Fibroblast of skin of right quadriceps (primary cell): ENCODE results near the gene ULK4.
"Not testable (repeated sequence)": the region's sequence is repeated elsewhere in the genome, so short reads cannot be mapped to it uniquely, and the experiment has no call there.

Experiments used
- DNase-seq: peaks from one replicate; pipeline ENCODE4 v3.0.0-alpha.2; 2013

ULK4 gene

DNA sequence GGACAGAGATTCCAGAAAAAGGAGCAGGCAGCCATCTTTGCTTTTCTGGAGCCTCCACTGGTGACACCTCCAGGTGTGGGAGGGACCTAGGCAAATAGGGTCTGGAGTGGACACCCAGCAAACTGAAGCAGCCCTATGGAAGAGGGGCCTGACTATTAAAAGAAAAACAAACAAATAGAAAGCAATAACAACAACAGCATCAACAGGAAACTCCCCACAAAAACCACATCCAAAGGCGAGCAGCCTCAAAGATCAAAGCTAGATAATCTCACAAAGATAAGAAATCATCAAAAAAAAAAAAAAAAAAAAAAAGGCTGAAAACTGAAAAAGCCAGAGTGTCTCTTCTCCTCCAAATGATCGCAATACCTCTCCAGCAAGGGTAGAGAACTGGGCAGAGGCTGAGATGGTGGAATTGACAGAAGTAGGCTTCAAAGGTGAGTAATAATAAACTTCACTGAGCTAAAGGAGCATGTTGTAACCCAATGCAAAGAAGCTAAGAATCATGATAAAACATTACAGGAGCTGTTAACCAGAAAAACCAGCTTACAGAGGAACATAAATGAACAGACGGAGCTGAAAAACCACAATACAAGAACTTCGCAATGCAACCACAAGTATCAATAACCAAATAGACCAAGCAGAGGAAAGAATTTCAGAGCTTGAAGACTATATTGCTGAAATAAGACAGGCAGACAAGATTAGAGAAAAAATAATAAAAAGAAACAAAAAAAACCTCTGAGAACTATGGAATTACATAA, 537.2 kb downstream of the ULK4 start:
- no peak for DNase-seq

- no peak for DNase-seq
These were observed 542.1 kb downstream of the ULK4 start for GRCh38 chr3:41419809-41420208.

GRCh38 chr3:41418961-41419691, 542.8 kb downstream of the ULK4 start:
- peak; percentile 46 for DNase-seq

DNA sequence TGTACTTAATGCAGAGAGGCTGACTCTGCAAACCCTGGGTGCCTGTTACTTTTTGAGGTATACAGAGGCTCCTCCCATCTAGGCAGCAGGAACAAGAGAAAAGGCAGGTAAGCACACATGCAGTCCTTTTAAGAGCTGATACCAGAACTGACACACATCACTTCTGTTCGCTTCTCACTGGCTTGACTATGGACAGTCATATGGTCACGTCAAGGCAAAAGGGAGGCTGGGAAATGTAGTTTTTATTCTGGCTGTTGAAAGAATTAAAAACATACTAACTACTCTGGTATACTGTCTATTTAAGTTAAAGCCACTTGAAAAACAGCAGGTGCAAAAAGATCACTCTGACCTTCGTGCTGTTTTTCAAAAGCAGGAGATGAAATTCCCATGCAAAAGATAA, 544.3 kb downstream of the ULK4 start:
- DNase-seq: no peak

DNA sequence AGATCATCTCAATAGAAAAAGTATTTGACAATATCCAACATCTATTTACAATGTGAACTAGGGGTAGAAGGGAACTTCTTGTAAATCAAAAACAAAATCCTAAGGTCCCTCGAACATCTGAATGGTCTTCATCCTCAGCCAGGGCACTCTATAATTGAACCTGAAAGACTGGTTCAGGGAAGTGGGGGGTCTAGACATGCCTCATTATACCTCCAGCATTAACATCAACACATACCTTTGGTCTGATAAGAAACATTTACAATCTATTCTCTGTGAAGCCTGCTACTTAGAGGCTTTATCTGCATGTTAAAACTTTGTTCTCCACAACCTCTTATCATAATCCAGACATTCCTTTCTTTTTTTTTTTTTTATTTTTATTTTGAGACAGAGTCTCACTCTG, 550.8 kb downstream of the ULK4 start:
- DNase-seq: no peak

- DNase-seq: peak; percentile 41
These were observed 556.4 kb downstream of the ULK4 start for GRCh38 chr3:41405466-41405865.

GRCh38 chr3:41404582-41404981, 557.3 kb downstream of the ULK4 start:
- no peak for DNase-seq

GRCh38 chr3:41394896-41395295, 567.0 kb downstream of the ULK4 start:
- DNase-seq: no peak

DNA sequence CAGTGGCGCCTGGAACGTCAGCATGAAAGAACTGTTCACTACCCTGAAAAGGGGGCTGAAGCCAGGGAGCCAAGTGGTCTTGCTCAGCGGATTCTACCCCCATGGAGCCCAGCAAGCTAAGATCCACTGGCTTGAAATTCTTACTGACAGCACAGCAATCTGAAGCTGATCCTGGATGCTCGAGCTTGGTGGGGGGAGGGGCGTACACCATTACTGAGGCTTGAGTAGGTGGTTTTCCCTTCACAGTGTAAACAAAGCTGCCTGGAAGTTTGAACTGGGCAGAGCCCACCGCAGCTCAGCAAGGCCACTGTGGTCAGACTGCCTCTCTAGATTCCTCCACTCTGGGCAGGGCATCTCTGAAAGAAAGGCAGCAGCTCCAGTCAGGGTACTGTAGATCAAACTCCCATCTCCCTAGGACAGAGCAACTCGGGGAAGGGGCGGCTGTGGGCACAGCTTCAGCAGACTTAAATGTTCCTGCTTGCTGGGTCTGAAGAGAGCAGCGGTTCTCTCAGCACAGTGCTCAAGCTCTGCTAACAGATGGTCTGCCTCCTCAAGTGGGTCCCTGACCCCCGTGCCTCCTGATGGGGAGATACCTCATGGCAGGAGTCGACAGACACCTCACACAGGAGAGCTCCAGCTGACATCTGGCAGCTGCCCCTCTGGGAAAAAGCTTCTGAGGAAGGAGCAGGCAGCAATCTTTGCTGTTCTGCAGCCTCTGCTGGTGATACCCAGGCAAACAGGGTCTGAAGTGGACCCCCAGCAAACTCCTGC, 591.0 kb downstream of the ULK4 start:
- DNase-seq: not testable (repeated sequence)

DNA sequence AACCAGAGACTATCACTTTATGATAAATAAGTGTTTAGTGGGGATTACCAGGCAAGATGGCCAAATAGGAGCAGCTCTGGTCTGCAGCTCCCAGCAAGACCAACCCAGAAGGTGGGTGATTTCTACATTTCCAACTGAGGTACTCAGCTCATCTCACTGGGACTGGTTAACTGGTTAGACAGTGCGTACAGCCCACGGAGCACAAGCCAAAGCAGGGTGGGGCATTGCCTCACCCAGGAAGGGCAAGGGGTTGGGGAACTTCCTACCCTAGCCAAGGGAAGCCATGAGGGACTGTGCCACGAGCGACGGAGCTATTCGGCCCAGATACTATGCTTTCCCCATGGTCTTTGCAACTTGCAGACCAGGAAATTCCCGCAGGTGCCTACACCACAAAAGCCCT, 591.6 kb downstream of the ULK4 start:
- DNase-seq: no peak

GRCh38 chr3:41369838-41370237, 592.1 kb downstream of the ULK4 start:
- peak; percentile 8 for DNase-seq

DNA sequence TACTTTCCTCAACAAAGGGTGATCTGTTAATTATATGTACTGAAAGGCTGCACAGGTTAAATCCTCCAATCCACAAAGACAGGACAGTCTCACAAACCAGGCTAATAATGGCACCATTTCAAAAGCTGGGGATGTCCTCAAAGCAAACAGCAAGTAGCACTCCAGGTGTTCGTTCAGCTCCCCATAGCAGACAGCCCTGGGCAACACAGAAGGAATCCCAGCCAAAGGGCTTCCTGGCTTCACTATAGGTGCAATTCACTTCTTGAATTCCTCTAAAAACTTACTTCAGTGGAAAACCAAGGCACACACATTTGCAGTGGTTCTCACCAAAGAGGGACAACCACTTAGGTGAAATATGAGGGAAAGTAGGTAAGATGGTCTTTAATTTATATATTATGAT, 595.9 kb downstream of the ULK4 start:
- no peak for DNase-seq

DNA sequence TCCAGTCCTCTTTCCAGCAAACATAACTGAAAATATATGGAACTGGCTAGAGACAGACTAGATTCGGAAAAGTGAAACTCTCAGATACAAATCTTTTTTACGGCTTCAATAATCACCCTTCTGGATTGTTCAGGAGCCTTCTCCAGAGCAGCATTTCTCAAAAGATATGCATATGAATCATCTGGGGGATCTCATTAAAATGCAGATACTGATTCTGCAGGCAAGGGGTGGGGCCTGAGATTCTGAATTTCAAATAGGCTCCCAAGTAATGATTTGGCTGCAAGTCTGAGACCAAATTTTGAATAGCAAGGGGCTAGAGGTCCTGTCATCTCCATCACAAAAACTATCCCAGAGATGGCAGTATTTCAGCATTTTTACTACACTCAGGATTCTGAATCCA, 597.2 kb downstream of the ULK4 start:
- peak; percentile 24 for DNase-seq

DNA sequence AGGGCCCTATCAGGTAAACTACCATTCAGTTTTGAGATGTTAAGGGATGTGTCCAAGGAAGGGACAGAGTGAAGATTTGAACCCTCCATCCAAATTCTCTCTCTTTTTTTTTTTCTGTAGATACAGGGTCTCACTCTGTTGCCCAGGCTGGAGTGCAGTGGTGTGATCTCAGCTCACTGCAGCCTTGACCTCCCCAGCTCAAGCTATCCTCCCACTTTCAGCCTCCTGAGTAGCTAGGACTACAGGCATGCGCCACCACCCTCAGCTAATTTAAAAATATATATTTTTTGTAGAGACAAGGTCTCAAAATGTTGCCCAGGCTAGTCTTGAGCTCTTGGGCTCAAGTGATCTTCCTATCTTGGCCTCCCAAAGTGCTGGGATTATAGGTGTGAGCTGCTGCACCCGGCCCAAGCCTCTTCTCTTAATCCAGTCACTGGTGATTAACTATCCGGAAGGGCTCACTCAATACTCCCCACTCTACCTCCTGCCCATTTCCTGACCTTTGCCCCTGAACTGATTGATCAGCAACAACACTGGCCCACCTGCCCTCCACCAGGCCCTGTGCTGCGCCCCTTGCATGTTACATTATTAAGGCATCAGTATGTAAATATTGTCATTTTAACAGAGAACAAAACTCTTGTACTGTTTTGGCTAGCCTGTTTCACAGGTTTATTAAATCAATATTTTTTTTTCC, 597.9 kb downstream of the ULK4 start:
- DNase-seq: no peak

DNA sequence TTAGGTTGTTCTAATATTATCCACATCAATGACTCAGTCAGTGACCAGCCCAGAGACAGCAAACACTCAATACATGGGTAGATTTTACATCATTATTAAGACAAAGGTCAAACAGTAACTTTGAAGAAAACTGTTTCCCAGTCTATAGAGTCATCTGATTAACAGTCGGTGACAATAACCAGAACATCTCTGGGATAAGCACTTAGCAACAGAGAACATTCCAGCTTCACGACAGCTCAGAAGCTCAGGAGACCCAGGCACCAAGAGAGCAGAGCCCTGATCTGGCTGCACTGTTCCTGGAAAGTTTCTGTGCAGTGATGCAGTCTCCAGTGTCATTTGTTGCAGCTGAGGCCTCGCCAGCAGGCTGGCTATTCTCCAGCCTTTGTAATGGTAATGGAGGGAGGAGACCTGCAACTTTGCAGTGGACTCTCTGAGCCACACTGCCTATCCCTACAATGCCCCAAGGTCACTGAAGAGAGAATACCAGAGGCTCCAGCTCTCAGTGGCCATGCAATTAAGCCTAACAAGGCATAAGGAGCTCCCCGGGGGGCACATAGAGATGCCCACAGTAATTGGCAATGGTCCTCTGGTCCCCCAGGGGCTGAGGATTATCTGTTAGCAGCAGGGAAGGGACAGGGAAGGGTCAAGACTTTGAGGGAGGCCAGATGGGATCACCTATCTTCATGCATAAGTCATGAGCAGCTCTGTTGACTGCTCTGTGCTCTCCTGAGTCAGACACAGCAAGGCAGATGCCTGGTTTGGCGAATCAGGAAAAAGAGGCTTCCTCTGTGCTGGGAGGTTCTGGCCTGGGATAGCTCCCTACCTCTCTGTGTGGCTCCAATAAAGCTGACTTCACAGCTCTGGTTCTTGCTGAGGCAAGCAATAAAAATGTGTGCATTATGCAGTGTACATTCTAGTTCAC, 599.0 kb downstream of the ULK4 start:
- DNase-seq: peak; percentile 9

DNA sequence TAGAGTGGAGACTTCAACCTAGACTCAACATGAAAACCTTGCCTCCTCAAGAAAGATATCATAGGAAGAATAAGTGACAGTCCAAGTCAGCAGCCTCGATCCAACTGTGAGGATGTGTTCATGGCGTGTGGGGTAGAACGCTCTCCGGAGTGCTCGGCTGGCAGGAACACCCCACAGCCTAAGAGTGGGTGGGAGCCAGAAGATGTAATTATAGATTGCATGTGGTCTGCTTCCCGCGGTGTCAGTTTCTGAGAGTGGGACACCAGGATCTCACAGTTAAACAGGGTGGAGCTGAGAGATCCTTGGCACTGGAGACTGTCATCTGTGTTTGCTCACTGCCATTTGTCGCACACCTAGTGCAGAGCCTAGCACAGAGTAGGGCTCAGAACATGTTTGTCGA, 604.6 kb downstream of the ULK4 start:
- no peak for DNase-seq

GRCh38 chr3:41356775-41357174, 605.1 kb downstream of the ULK4 start:
- no peak for DNase-seq

GRCh38 chr3:41352510-41352909, 609.4 kb downstream of the ULK4 start:
- DNase-seq: no peak

- DNase-seq: no peak
These were observed 611.5 kb downstream of the ULK4 start for GRCh38 chr3:41350441-41350840.

DNA sequence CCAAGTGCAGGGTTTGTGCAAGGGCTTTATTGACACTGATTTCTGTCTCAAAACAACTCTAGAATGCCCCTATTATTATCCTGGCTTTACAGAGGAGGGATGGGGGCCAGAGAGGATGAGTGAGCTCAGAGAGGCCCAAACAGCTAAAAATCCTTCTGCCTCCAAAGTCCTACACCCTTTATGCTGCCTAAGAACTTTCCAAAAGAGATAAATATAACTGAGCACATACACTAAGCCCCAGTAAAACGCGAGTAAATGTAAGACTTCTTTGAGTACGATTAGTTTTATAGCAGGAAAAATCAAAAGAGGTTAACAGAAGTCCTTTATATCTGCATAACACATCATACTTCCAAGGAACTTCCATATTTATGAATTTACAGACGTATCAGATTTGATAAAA, 613.5 kb downstream of the ULK4 start:
- DNase-seq: no peak

- DNase-seq: peak; percentile 36
These were observed 615.1 kb downstream of the ULK4 start for GRCh38 chr3:41346698-41347270.

DNA sequence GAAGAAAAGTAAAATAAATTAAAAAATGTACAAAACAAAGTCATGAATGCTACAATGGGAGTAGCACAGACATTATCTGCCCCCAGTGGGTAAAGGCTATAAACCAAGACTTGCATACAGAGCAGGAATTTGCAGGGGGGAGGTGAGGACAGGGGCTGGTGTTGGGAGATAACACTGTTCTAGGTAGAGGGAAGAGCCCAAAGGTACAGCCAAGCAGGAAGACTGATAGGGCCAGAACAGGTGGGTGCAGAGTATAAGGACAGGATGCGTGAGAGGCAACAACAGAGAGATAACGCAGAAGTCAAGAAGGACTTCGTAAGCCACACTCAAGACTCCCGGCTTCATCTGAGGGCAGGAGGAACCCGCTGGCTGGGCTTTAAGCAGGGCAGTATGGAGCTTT, 616.1 kb downstream of the ULK4 start:
- no peak for DNase-seq
